ENCODE measurements around the gene MARCHF11.

Gene MARCHF11

DNA sequence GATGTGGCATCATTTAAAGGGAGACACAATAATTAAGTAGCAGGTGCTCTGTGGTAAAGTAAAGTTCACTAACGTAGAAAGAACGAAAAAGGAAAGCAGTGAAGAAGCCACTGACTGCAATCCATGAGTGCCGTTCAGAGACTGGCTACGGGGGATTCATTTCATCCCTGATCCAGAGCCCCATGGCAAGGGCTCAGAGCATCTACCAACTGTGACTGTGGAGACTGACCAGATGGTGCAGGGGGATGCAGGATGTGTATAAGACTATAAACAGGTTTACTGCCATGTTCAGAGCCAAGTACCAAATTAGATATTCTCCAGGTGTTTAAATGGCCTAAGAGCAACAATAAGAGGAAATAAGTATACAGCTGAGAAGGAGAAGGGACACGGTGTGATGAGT is 47.7 kb downstream of the MARCHF11 start:
- DNase-seq = no peak

DNA sequence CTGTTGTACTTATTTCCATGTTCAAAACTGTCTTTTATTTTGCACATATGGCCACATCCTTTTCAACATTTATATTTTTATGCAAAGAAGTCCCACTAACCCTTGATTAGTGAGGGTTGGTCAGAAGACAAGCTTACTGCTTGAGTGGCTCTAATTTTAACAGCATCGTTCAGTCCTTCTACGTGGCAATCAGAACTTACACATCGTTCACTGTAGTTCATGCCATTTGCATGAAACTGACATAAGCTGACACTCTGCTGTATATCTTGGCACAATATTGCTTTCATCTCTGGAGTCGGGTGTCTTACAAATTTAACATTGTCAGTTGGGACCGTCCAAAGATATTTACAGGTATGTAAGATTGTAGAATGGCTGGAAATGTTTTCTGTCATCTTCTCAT is 50.6 kb downstream of the MARCHF11 start:
- no peak for DNase-seq

DNA sequence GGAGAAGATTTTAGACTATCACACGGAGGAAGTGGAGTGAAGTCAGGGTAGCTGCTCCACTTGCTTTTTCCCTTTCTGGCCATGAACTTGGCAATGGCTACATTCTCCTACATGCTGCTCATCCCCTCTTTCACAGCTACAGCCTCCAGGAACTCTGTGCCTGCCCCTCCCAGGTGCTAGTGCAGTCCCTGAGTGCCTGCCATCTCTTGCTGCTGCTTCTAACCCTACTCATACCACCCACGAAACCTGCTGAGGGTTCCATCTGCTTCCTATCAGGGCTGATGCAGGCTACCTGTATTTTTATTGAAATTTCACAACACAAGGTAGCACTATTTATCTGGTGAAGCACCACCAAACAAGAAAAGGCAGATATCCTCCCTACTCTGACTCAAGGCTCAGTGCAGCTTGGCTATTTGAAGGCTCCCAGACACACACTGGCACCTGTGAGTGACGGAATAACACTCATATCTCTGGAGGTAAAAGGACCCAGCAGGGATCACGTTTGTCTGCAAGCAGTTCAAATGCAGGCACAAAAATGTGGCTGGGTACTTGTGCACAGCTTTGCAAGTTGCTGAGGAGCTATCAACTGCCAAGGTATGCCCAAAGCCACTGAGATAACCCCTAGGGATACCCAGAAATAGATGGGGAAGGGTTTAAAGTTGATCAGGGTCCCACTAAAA is 51.6 kb downstream of the MARCHF11 start:
- DNase-seq = no peak

DNA sequence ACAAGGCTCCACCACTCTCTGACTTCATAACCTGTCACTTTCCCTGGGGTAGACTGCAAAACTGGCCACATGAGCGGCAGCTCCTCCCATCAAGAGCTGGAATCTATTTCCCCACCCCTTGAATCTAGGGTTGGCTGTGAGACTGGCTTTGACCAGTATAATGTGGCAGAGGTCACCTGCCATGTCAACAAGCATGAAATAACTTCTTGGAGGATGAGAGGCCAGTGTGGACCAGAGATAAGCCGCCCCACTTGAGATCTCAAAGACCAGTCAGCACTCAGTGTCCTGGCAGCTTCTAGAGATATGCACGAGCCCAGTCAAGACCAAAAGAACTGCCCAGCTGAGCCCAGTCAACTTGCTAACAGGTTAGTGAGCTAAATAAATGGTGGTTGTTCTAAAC is 59.0 kb downstream of the MARCHF11 start:
- no peak for DNase-seq

DNA sequence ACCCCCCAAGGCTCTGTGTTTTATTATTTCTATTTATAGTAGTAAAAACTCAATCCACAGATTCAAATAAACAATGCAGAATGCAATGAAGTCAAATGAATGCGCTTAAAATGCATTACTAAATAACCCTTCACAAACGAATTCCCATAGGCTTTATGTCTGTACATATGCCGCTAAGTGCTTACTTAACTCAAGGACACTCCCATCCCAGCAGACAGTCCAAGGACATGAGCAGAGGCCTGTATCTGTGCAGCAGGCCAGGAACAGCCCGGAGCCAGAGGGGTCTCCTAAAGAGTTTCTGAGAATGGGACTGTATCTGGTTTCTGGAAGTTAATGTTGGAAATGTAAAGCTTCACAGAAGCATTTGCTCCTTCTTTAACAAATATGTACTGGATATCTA is 59.8 kb downstream of the MARCHF11 start:
- no peak for DNase-seq

DNA sequence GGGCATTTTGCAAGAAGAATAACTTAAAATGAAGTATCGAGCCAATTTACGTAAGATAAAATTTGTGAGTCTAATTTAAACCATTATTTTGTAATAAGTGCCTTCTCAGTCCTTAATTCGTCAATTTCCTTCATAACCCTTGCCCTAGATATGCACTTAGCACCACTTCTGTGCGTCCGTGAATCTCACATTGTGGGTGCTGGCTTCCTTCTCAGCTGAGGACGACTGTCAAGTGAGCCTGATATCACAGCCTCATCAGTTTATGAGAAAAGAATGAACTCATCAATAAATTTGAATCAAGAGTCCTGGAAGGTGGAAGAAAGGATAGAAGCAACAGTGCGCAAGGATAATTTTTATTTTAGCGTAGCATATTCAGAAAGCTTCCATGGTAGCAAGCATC is 64.5 kb downstream of the MARCHF11 start:
- no peak for DNase-seq

DNA sequence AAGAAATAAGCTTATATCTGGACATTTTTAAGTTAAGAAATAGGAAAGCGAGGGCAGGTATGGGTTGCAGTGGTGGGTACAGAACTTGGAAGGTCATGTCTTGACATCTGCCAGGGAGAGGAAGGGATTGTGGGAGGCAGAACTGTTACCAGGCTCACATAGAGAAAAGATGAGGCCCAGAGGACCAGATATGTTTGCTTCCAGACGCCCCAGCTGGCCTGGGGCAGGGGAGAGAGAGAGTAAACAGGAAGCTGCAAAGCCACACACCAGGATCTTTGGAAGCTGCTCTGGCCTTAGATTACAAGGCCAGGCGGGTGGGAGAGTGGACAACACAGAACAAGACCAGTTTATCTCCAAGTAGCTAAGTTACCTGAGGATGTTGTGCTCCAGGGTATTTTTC is 71.2 kb downstream of the MARCHF11 start:
- no peak for DNase-seq

DNA sequence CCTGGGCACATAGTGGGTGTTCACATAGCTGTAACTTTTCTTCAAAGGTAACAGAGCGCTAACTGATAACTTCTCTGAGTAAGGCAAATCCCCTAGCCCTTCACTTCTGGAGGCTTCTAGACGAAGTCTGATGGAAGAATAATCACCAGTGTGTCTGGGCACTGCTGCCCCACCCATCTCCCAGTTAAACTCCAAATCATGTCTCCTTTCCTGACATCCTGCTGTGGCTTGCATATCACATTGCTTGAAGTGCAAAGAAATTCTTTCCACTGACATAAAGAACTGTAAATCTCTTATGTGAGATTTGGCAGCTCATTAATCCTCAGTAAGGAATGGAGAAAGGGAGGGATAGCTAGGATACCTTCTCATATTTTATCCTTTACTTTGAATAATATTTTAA is 74.6 kb downstream of the MARCHF11 start:
- no peak for DNase-seq

DNA sequence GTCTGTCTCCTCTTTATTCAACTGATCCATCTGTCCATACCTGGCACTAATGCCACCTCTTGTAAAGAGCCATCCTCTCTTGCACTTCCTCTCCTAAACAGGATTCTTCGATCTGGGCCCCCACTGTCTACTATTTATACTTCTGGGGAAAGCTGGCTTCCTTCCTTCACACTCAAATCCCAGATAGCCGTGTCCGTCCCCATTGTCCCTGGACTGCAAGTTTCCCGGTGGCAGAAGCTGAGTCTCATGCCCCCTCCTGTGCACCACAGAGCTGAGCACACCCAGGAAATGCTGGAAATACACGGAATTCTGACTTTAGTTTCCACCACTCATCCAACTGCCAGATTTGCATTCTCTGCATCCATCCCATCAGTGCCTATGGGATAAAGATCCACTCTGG is 84.0 kb downstream of the MARCHF11 start:
- no peak for DNase-seq

DNA sequence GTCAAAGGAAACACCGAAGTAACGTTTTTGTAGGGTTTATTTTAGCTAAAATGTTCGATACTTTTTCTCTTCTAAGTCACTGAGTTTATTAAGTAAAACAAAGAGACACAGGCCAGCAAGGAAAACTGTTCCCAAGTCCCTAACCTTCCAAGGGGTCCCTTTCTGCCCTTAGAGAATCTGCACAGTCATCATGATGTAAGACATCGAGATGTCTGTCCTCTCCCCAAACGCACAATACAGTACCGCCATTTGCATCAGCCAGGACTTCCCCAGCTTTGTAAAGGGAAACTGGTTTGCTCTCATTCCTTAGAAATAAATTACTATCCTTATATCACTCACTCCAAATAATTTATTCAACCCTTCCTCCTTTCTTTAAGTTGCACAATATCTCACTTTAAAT is 89.3 kb downstream of the MARCHF11 start:
- no peak for DNase-seq

DNA sequence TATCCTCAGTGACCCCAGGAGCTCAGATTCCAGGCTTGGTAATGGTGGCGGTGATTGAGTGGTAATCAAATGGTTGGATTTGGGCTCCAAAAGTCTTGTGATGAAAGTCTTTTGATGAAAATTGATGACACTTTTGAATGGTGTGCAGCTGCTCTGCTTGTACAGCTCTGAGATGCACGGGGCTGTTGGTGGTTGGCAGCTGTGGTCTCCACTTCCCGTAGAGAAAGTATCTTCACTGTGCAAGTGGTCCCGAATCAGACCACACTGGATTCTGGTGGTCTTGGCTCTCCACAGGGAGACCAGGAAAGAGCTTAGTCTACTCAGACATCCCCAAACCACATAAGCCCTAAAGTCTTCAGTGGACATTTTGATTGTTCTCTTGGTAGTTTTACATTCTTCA is 96.6 kb downstream of the MARCHF11 start:
- DNase-seq = no peak

DNA sequence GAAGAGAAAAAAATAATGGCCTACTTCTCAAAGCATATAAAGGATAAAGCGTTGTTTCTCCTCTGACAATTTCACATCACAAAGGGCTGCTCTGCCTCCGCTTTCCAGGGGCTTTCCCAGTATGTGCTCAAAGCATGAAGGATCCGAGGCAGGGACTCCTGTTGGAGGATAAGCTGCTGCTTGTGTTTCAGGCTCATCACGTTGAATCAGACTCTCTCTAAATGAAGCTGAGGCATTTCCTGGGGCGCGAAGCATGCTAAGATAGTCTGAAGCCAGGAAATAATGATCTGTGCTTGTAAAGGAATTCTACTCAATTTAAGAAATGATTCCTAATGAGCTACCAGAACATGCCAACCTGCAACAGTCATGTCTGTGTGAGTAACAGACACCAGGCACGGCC is 97.5 kb downstream of the MARCHF11 start:
- no peak for DNase-seq

DNA sequence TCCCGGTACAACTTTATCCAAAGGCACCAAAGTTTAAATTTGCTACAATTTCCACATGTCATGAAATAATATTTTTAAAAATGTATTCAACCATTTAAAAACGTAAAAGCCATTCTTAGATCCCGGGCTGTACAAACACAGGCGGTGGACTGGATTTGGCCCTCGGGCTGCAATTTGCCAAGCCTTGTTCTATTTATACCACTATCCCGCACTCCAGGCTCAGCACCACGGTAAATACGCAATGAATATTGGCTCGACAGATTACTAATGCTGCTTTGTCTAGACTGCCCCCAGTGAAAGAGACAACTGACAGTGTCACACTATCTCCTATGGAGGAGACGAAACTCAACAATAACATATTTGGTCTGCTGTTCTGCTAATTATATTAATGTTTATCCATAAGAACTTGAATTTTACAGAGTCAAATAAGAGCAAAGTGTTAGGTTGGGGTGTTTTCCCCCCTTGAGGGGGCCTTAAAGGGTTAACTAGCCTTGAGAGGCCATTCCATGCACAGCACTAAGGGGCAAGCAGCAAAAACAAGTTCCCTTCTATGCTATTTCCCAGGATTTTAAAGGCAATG is 98.1 kb downstream of the MARCHF11 start:
- DNase-seq = no peak

DNA sequence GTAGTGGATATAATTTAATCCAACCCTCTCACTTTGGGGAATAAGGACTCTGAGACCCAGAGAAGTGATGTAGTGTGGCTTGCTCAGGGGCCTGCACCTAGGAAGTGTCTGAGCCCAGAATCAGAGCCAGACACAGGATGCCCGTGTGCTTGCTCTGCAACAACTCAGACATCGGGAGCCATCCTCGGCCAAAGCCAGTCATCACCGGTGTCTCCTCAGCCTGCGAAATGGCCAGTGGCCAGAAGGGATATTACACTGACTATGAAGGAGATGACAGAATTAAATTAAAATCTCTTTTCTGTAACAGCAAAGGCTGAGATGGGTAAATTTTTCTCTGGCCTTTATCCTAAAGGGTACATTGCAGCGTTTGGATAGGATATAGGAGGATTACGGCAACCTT is 102.9 kb downstream of the MARCHF11 start:
- no peak for DNase-seq

DNA sequence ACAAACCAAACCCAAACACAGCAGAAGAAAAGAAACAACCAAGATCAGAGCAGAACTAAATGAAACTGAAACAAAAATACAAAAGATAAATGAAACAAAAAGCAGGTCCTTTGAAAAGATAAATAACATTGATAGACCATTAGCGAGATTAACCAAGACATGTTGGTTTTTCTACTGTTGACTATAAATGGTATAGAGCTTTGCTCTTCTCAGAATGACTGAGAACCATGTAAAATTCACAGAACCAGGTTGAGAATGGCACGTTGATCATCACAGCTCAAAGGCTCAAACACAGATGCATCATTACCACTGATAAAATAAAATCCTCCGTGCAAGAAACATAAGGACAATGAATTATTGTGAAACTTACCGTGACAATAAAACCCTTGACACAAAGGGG is 105.2 kb downstream of the MARCHF11 start:
- DNase-seq = no peak

DNA sequence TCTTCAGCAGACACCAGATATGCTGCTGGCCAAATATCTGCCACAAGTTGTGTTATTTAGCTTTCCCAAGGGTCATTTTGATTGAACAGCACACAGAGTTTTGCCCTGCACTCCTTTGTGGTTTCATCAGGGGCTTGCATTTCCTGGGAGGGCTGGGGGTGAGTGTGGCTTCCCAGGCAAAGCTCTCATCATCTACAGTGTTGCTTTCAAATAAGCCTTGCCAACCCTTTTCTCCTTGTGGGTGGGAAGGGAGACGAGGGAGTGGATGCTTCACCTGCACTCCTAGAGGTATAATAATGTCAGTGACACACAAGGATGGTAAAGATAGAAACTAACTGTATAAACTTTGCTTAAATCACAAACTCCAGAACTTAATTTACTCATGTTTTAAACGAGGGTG is 107.0 kb downstream of the MARCHF11 start:
- DNase-seq = no peak

DNA sequence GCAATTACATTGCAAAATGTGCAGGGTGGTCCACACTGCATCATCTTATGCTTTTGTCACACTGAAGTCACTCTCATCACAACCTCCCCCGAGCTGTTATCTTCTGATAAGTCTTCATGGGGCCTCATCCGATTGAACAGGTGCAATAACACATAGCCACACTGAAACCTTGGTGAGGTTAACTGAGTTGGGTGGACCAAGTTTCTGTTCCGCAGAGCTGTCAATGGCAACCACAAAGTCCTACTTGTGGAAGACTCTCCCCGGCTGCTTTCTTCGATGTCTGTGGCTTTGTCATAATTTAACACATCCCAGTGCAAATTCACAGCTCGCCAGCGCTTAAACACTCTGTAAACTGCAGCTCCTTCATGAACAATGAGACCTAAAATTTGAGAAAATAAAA is 112.2 kb downstream of the MARCHF11 start:
- no peak for DNase-seq

DNA sequence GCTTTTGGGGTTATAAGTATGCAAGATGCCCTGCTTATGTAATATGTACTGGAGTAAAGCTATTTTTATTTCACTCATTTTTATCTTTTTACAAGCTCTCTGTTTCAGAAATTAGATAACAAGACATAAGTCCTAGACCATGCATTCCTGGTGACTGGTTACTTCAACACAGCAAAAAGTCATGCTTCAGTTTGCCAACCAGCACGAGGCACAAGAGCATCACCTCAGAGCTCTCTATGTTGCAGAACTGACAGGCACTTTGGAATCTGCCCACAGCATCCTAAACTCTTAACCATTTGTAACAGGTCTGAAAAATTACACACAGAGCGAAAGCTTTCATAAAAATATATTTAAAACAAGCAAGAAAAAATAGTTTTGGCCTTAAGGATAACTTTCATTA is 112.8 kb downstream of the MARCHF11 start:
- DNase-seq = no peak

DNA sequence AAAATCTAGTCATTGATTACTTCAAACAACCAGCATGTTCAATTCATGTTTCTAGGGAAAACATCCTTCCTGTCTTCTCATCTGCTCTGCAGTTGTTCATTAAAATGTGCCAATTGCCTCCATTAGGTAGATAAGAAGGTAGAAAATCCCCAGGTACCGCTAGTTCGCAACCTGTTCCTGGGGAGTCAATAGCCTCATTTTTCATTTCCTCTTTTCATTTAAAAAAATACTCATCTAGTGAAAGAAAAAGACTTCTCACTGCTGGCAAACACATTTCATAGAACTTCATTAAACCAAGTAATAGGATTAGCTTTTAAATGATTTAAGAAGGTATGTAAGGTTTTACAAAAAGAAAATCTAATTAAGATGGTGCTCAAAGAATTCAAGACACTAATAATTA is 113.3 kb downstream of the MARCHF11 start:
- DNase-seq = no peak

DNA sequence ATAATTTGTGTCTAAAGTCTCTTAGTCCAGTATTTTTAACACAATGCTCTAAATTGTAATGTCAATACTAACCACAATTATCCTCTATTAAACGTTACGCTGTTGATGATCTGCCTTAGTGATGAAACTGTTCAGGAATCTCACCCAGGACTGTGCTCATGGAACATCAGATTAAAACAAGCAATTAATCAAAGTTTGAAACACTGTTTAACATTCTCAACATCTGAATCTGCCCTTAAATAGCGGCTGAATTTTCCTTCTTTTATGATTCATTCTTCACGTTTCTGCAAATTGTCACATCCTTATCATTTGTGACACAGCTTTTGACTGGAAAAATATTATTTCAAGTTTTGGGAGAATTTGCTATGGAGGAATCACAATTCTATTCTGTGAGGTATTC is 113.8 kb downstream of the MARCHF11 start:
- DNase-seq = no peak

DNA sequence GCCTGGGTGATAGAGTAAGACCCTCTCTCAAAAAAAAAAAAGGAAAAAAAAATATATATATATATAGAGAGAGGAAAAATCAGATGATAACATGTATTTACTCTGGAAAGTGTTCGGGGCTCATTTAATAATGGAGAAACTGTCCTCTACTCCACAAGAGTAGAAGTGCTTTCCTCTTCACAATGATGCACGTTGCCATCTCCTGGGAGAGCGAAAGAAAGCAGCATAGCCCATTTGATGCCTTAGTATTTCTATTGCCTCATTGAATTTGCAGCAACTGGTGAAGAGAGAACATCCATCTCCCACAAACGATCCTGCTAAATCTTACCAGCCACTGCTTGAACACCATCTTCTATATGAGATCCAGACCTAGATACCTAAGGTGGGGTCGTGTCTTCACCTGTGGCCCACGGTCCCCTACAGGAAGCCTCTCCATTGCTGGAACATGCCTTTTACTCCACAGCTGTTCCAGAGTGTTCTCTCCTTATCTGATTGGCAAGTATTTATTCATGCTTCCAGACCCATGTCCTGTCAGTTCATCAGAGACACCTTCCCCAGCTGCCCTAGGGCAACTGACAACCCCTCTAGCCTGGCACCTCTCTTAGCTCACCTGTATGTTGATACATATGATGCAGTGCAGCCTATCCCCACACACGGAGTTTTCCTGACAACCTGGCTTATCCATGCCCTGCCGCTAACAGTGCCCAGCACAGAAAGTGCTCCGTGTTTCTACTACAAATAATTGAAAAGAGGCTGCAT is 115.3 kb downstream of the MARCHF11 start:
- DNase-seq = no peak

DNA sequence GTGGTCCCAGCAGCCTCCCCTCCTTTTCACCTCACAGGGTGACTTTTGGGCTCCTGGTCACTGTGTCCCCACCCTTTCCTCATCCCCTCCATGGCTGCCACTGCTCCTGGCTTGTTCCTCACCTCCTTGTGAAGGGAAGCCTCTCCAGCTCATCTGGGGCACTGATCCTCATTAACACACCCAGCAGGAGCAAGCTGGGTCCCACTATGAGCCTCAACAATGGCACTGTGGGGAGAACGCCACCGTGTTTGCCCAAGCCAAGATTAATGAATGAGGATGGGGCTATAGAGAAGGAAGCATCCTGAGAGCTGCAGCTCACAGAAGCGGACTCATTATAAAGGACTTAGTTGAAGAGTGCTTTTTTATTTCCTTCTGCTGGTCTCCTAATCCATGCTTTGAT is 118.4 kb downstream of the MARCHF11 start:
- DNase-seq = no peak

DNA sequence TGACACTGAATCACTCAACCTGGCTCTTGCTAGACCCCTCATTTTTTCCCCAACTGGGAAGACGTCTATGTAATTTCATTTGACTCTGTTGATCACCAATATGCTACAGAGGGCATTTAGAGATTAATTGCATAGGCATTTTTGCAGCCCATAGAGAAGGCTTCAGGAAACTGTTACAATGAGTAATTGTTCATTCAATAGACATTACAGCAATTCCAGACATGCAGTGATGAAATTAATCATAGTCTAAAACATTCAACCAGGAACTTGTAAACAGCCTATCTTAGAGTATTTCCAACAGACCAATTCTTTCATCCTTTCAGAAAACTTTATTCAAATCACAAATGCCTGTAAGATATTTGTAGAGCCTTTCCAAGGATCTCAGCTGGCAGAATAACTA is 122.3 kb downstream of the MARCHF11 start:
- no peak for DNase-seq

DNA sequence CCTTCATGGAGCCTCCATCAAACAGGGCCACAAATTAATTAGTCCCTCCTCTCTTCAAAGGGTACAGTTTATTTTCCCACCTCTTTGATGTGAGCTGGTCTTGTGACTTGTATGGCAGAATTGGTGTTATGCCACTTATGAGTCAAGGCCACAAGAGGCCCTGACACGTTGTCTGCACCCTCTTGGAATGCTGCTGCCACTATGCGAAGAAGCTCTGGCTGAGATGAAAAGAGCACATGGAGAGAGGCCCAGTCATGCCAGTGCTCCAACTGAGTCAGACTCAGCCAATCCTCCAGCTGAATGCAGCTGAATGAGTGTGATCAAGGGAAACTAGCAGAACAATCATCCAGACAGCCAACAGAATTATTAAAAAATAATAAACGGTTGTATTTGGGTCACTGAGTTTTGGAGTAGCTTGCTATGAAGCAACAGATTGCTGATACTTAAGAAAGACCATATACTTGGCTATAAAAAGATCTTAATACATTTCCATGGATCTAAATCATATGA is 128.3 kb downstream of the MARCHF11 start:
- DNase-seq = no peak

Measured in suppressor macrophage (primary cell).